ENCODE measurements around the gene ROR2. TPM values are rescaled to one million over a fixed set of nuclear protein-coding genes. Genes with fewer than 3 reads are reported as not detected.

Gene ROR2
- total RNA-seq, 2 experiments from 2014 or later: not detected

- no peaks in the 10 kb centered on the region for H3K36me3 ChIP-seq (ENCODE audit: insufficient read depth, low read length)
- no peak for TF ChIP-seq CTCF (IDR thresholded peaks at IDR 0.05)
- intact Hi-C loops (cut with DNase I, micrococcal nuclease): no loop called here
- H3K27ac Mint-ChIP-seq: no peak overlapping the region
- H3K4me3 ChIP-seq (ENCODE audit: low read length): no peak overlapping the region
- no peaks in the 10 kb centered on the region for H3K4me1 Mint-ChIP-seq (ENCODE audit: low read depth)
- DNase-seq (no peak), ATAC-seq (ENCODE audit: poor library complexity) (no peak)
- H3K27ac ChIP-seq (ENCODE audit: low read depth in 1 of 2, low read length in 2 of 2): no peak overlapping the region
- no peaks in the 10 kb centered on the region for H3K9me3 Mint-ChIP-seq
- ChIA-PET CTCF (no interaction called here), POLR2A (no interaction called here)
- H3K4me1 ChIP-seq (ENCODE audit: insufficient read depth, low read length): no peaks in the 10 kb centered on the region
- no peak overlapping the region for H3K4me3 Mint-ChIP-seq
- no peaks in the 10 kb centered on the region for H3K27me3 ChIP-seq (ENCODE audit: control insufficient read depth in 1 of 2, insufficient read depth in 2 of 2, low read length in 2 of 2)
- no peaks in the 10 kb centered on the region for H3K36me3 Mint-ChIP-seq (ENCODE audit: low read depth)
- no peaks in the 10 kb centered on the region for H3K9me3 ChIP-seq (ENCODE audit: control insufficient read depth in 1 of 2, insufficient read depth in 1 of 2, low read length in 2 of 2)
- peaks cover 10% of the 10 kb centered on the region for H3K27me3 Mint-ChIP-seq
Measured at GRCh38 chr9:91549177-91549576, 400.9 kb downstream of the ROR2 start.

- ATAC-seq (ENCODE audit: poor library complexity) (no peak), DNase-seq (no peak)
- H3K4me1 Mint-ChIP-seq (ENCODE audit: low read depth): no peaks in the 10 kb centered on the region
- ChIA-PET POLR2A (no interaction called here), CTCF (no interaction called here)
- no peak overlapping the region for H3K4me3 Mint-ChIP-seq
- H3K36me3 Mint-ChIP-seq (ENCODE audit: low read depth): no peaks in the 10 kb centered on the region
- no peak for TF ChIP-seq CTCF (IDR thresholded peaks at IDR 0.05)
- Histone ChIP-seq H3K4me1 (ENCODE audit: insufficient read depth, low read length) (no peaks in the 10 kb centered on the region), H3K27ac (ENCODE audit: low read depth in 1 of 2, low read length in 2 of 2) (no peak overlapping the region), H3K9me3 (ENCODE audit: control insufficient read depth in 1 of 2, insufficient read depth in 1 of 2, low read length in 2 of 2) (no peaks in the 10 kb centered on the region), H3K4me3 (ENCODE audit: low read length) (no peak overlapping the region), H3K36me3 (ENCODE audit: insufficient read depth, low read length) (no peaks in the 10 kb centered on the region), H3K27me3 (ENCODE audit: control insufficient read depth in 1 of 2, insufficient read depth in 2 of 2, low read length in 2 of 2) (no peaks in the 10 kb centered on the region)
- no peak overlapping the region for H3K27ac Mint-ChIP-seq
- no peaks in the 10 kb centered on the region for H3K9me3 Mint-ChIP-seq
- peaks cover 7% of the 10 kb centered on the region for H3K27me3 Mint-ChIP-seq
- intact Hi-C loops (cut with DNase I, micrococcal nuclease): no loop called here
Measured at GRCh38 chr9:91547081-91547480, 402.9 kb downstream of the ROR2 start.

DNA sequence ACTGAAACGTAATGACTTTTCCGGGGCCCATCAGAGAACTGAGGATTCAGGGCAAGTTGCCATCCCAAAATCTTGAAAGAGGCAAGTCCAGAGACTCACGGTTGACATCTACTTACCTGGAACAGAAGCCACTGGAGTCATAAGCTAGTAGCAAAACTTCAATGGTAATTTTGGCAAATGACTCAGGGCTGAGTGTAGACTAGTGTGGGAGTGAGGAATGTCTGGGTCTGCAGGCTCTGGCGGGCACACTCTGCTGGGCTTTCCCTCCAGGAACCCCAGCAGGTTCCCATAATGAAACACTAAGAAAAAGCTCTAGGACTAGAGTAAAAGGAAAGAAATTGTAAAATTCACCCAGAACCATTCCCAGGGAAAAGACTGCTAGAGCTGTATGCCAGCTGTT is 403.5 kb downstream of the ROR2 start:
- H3K27ac Mint-ChIP-seq: no peak overlapping the region
- H3K4me1 ChIP-seq (ENCODE audit: insufficient read depth, low read length): no peaks in the 10 kb centered on the region
- DNase-seq (no peak), ATAC-seq (ENCODE audit: poor library complexity) (no peak)
- POLR2A ChIA-PET: no interaction called here
- H3K27ac ChIP-seq (ENCODE audit: low read depth in 1 of 2, low read length in 2 of 2): no peak overlapping the region
- no peaks in the 10 kb centered on the region for H3K36me3 Mint-ChIP-seq (ENCODE audit: low read depth)
- no peak overlapping the region for H3K4me3 Mint-ChIP-seq
- H3K27me3 ChIP-seq (ENCODE audit: control insufficient read depth in 1 of 2, insufficient read depth in 2 of 2, low read length in 2 of 2): no peaks in the 10 kb centered on the region
- no peaks in the 10 kb centered on the region for H3K36me3 ChIP-seq (ENCODE audit: insufficient read depth, low read length)
- TF ChIP-seq CTCF (IDR thresholded peaks at IDR 0.05): no peak
- H3K4me1 Mint-ChIP-seq (ENCODE audit: low read depth): no peaks in the 10 kb centered on the region
- no peak overlapping the region for H3K4me3 ChIP-seq (ENCODE audit: low read length)
- H3K27me3 Mint-ChIP-seq: peaks cover 7% of the 10 kb centered on the region
- no peaks in the 10 kb centered on the region for H3K9me3 ChIP-seq (ENCODE audit: control insufficient read depth in 1 of 2, insufficient read depth in 1 of 2, low read length in 2 of 2)
- CTCF ChIA-PET: no interaction called here
- intact Hi-C loops (cut with DNase I, micrococcal nuclease): no loop called here
- H3K9me3 Mint-ChIP-seq: no peaks in the 10 kb centered on the region

All from CD4-positive, alpha-beta T cell (primary cell).